Measurements from ENCODE around the gene SCCPDH.

SCCPDH gene

DNA sequence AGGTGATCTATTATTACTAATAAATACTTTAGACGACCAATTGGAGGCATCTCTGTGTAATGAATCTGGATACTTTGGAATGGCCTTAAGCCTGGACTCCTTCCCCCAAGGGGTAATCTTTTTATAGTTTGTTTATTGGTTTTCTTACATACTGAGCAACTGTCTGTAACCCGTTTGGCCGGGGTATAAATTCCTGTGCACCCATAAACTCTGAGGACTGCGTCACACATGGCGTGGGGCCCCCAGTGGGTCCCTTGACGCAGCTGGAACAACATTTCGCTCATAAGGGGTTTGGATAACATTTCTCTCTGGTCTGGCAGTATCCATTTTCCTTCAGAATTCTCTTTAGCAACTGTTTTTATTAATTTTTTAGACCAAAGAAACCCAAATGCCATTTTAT is 26.5 kb downstream of the SCCPDH start:
- H3K36me3 ChIP-seq (ENCODE audit: insufficient read depth, low read length), result peaks cover 25% of the 10 kb centered on the region
- no peaks in the 10 kb centered on the region for H3K9me3 ChIP-seq (ENCODE audit: low read length)

DNA sequence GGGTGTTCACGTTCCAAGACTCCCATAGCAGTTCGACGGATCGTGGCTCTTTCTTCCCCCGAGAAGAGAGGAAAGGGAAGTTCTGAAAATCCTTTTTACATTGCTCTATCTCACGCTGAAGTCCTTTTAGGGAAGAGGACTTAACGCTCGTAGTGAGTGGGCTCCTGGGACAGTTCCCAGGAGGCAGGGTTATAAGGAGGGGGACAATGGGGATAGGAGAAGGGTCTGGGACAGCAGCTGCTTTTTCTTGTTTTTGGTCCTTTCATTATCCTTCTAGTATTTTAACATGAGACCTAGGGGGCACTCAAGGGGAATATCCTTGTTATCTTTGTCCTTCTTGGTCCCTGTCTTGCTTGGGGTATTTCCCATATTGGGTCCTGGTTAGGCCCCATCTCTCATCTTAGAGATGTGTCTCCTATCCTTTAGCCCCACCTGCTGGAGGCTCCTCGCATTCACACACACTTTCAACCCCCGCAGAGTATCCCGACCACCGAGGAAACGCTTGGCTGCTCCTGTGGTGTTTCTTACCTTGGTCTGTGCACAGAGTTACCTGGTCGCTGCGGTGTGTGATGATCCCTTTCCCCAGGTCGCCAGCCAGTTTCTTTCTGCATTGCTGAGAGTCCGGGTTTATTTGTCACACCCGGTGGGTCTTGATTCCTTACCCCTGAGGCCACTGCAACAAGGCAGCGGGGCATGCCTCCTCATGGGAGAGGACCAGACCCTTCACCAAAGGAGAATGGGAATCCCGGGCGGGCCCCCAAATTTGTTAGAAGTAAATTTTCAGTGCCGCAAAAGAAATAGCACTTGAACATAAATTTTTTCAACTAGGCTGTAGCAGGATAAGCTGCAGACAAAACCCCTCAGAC is 29.7 kb downstream of the SCCPDH start:
- H3K9ac ChIP-seq (ENCODE audit: low read length), result no peak overlapping the region
- H3K4me1 ChIP-seq (ENCODE audit: insufficient read depth, low read length, severe bottlenecking), result peaks cover 7% of the 10 kb centered on the region
- H2AFZ ChIP-seq (ENCODE audit: low read length), result no peak overlapping the region
- TF ChIP-seq EZH2 (IDR thresholded peaks at IDR 0.05; ENCODE audit: borderline replicate concordance, low read length) (no peak), CTCF (IDR thresholded peaks at IDR 0.05; ENCODE audit: low read length) (peak; percentile 83)
- H3K27ac ChIP-seq (ENCODE audit: low read depth, low read length, poor library complexity, severe bottlenecking), result no peak overlapping the region
- H3K4me3 ChIP-seq (ENCODE audit: low read depth, low read length, poor library complexity, severe bottlenecking), result no peak overlapping the region
- H3K9me3 ChIP-seq (ENCODE audit: low read length), result no peaks in the 10 kb centered on the region
- no peaks in the 10 kb centered on the region for H3K27me3 ChIP-seq (ENCODE audit: insufficient read depth, low read length)
- no peaks in the 10 kb centered on the region for H3K79me2 ChIP-seq (ENCODE audit: insufficient read depth, low read length)
- no peak overlapping the region for H3K4me2 ChIP-seq (ENCODE audit: low read length)
- no peaks in the 10 kb centered on the region for H3F3A ChIP-seq (ENCODE audit: insufficient read depth, low read length)
- peaks cover 6% of the 10 kb centered on the region; the same call in 1 of the 2 replicates for H3K36me3 ChIP-seq (ENCODE audit: insufficient read depth, low read length)
- no peaks in the 10 kb centered on the region for H3K9me2 ChIP-seq (ENCODE audit: low read depth, low read length)
- H4K20me1 ChIP-seq (ENCODE audit: insufficient read depth, low read length), result no peaks in the 10 kb centered on the region

More for the DNA sequence above, 26.5 kb downstream of the SCCPDH start:
- no peak overlapping the region for H2AFZ ChIP-seq (ENCODE audit: low read length)
- peaks cover 4% of the 10 kb centered on the region for H3K4me1 ChIP-seq (ENCODE audit: insufficient read depth, low read length, severe bottlenecking)
- no peak overlapping the region for H3K4me3 ChIP-seq (ENCODE audit: low read depth, low read length, poor library complexity, severe bottlenecking)
- H3F3A ChIP-seq (ENCODE audit: insufficient read depth, low read length), result no peaks in the 10 kb centered on the region
- no peaks in the 10 kb centered on the region for H3K9me2 ChIP-seq (ENCODE audit: low read depth, low read length)
- TF ChIP-seq EZH2 (IDR thresholded peaks at IDR 0.05; ENCODE audit: borderline replicate concordance, low read length), result no peak
- TF ChIP-seq CTCF (IDR thresholded peaks at IDR 0.05; ENCODE audit: low read length), result no peak
- no peak overlapping the region for H3K9ac ChIP-seq (ENCODE audit: low read length)
- H3K79me2 ChIP-seq (ENCODE audit: insufficient read depth, low read length), result no peaks in the 10 kb centered on the region
- no peaks in the 10 kb centered on the region for H3K27me3 ChIP-seq (ENCODE audit: insufficient read depth, low read length)
- no peak overlapping the region for H3K27ac ChIP-seq (ENCODE audit: low read depth, low read length, poor library complexity, severe bottlenecking)
- H4K20me1 ChIP-seq (ENCODE audit: insufficient read depth, low read length), result no peaks in the 10 kb centered on the region
- H3K4me2 ChIP-seq (ENCODE audit: low read length), result no peak overlapping the region

DNA sequence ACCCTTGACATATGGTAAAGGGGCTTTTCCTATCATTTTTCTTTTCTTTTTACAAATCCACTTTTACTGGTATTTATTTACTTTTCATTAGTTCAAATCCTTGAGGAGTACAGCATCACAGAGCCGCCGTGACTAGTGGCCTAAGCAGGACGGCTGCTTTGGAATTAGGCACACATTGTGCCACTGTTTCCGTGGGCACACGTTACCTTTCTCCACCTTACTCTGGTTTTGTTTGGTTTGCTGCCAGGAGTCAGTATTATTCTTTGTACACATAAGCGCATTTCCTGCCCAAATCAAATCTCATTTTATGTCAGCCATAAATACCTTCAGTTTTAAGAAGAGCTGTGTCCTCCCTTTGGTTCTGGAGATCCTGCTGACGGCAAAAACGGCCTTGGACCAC is 31.2 kb downstream of the SCCPDH start:
- H3K9me2 ChIP-seq (ENCODE audit: low read depth, low read length), result no peaks in the 10 kb centered on the region
- TF ChIP-seq CTCF (IDR thresholded peaks at IDR 0.05; ENCODE audit: low read length), result no peak
- TF ChIP-seq EZH2 (IDR thresholded peaks at IDR 0.05; ENCODE audit: borderline replicate concordance, low read length), result no peak
- H4K20me1 ChIP-seq (ENCODE audit: insufficient read depth, low read length), result no peaks in the 10 kb centered on the region
- no peak overlapping the region for H3K4me2 ChIP-seq (ENCODE audit: low read length)
- H3K9me3 ChIP-seq (ENCODE audit: low read length), result no peaks in the 10 kb centered on the region
- H2AFZ ChIP-seq (ENCODE audit: low read length), result no peak overlapping the region
- peaks cover 21% of the 10 kb centered on the region for H3K36me3 ChIP-seq (ENCODE audit: insufficient read depth, low read length)
- H3K79me2 ChIP-seq (ENCODE audit: insufficient read depth, low read length), result no peaks in the 10 kb centered on the region
- H3K4me1 ChIP-seq (ENCODE audit: insufficient read depth, low read length, severe bottlenecking), result peaks cover 9% of the 10 kb centered on the region
- no peaks in the 10 kb centered on the region for H3K27me3 ChIP-seq (ENCODE audit: insufficient read depth, low read length)
- H3F3A ChIP-seq (ENCODE audit: insufficient read depth, low read length), result no peaks in the 10 kb centered on the region
- H3K9ac ChIP-seq (ENCODE audit: low read length), result no peak overlapping the region
- no peak overlapping the region for H3K4me3 ChIP-seq (ENCODE audit: low read depth, low read length, poor library complexity, severe bottlenecking)
- H3K27ac ChIP-seq (ENCODE audit: low read depth, low read length, poor library complexity, severe bottlenecking), result no peak overlapping the region
